K562 (cell line): ENCODE results near the gene PRKAG2.

Source experiments
- CTCF ChIP-seq, 3 experiments: IDR thresholded peaks in 2 of 3; conservative IDR thresholded peaks in 1 of 3; 2 replicates each; pipeline ENCODE4 v1.5.1; 2011 to 2012; ENCODE audit warnings: low read length in 3 of 3, mild to moderate bottlenecking in 3 of 3, control low read depth in 2 of 3, improper control_type of control experiment in 1 of 3, inconsistent platforms in 1 of 3, low read depth in 1 of 3, mixed read lengths in 1 of 3, moderate library complexity in 1 of 3; ENCODE audit not compliant: insufficient read depth in 2 of 3
- NR1H2 ChIP-seq: sonication (generic); formaldehyde crosslinking; IDR thresholded peaks from 2 replicates; pipeline ENCODE4 v1.4.0; 2020; ENCODE audit warnings: mild to moderate bottlenecking, missing genetic modification reagents
- SUPT5H ChIP-seq: fragments of 450-650 bp; IDR thresholded peaks from 2 replicates; pipeline ENCODE4 v1.6.1; 2016
- TAF1 ChIP-seq: IDR thresholded peaks from 2 replicates; pipeline ENCODE4 v1.6.1; 2011; ENCODE audit warnings: mild to moderate bottlenecking, low read length, moderate library complexity; ENCODE audit not compliant: insufficient read depth, control insufficient read depth, severe bottlenecking; ENCODE audit errors: extremely low read depth
- U2AF1 ChIP-seq: fragments of 200-400 bp; formaldehyde crosslinking; optimal IDR thresholded peaks from 2 replicates; pipeline ENCODE3; 2017; ENCODE audit warnings: mild to moderate bottlenecking, low read depth, low read length, moderate library complexity
- ZNF175 ChIP-seq: fragments of 200-800 bp; sonication (Bioruptor generic); IDR thresholded peaks from 2 replicates; pipeline ENCODE4 v1.6.1; 2016; ENCODE audit warnings: low read depth, mild to moderate bottlenecking, missing genetic modification characterization, missing compliant biosample characterization
- ZNF263 ChIP-seq: sonication (generic); formaldehyde crosslinking; IDR thresholded peaks from 2 replicates; pipeline ENCODE4 v1.8.0; 2022; ENCODE audit warnings: mild to moderate bottlenecking, missing genetic modification reagents, borderline replicate concordance
- TF ChIP-seq, protein P1 (sequence below): fragments of 250-450 bp; sonication (Bioruptor Pico); IDR thresholded peaks from 2 replicates; pipeline ENCODE4 v1.5.0; 2021; ENCODE audit warnings: mild to moderate bottlenecking, borderline replicate concordance
- TF ChIP-seq, protein P2 (sequence below): fragments of 450-650 bp; IDR thresholded peaks from one replicate; pipeline ENCODE4 v1.6.1; 2018; ENCODE audit warnings: mild to moderate bottlenecking, moderate library complexity; ENCODE audit not compliant: partially characterized antibody

- TF ChIP-seq, protein P1, sequence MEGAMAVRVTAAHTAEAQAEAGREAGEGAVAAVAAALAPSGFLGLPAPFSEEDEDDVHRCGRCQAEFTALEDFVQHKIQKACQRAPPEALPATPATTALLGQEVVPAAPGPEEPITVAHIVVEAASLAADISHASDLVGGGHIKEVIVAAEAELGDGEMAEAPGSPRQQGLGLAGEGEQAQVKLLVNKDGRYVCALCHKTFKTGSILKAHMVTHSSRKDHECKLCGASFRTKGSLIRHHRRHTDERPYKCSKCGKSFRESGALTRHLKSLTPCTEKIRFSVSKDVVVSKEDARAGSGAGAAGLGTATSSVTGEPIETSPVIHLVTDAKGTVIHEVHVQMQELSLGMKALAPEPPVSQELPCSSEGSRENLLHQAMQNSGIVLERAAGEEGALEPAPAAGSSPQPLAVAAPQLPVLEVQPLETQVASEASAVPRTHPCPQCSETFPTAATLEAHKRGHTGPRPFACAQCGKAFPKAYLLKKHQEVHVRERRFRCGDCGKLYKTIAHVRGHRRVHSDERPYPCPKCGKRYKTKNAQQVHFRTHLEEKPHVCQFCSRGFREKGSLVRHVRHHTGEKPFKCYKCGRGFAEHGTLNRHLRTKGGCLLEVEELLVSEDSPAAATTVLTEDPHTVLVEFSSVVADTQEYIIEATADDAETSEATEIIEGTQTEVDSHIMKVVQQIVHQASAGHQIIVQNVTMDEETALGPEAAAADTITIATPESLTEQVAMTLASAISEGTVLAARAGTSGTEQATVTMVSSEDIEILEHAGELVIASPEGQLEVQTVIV (CRISPR knock-in tag): no peak
- TF ChIP-seq CTCF (IDR thresholded peaks at IDR 0.05 in 2 of 3, conservative IDR thresholded peaks at IDR 0.05 in 1 of 3; ENCODE audit: insufficient read depth in 2 of 3, low read depth in 1 of 3, low read length in 3 of 3): no peak
- TF ChIP-seq SUPT5H: no peak
- TF ChIP-seq ZNF175 (CRISPR knock-in tag): no peak
- no peak for TF ChIP-seq U2AF1
- no peak for TF ChIP-seq TAF1
- no peak for TF ChIP-seq NR1H2
- no peak for TF ChIP-seq ZNF263
- TF ChIP-seq, protein P2, sequence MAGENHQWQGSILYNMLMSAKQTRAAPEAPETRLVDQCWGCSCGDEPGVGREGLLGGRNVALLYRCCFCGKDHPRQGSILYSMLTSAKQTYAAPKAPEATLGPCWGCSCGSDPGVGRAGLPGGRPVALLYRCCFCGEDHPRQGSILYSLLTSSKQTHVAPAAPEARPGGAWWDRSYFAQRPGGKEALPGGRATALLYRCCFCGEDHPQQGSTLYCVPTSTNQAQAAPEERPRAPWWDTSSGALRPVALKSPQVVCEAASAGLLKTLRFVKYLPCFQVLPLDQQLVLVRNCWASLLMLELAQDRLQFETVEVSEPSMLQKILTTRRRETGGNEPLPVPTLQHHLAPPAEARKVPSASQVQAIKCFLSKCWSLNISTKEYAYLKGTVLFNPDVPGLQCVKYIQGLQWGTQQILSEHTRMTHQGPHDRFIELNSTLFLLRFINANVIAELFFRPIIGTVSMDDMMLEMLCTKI: no peak
Measured at GRCh38 chr7:151592330-151592729, 284.6 kb downstream of the PRKAG2 start.
